Stimulated activated CD8-positive, alpha-beta memory T cell treated with anti-CD3 and anti-CD28 coated beads, Interleukin-7, amount 100 ng/mL, for 1 hour (primary cell): ENCODE measurements around the gene RAB8B.

Experiments used
- DNase-seq, 2 donors: peaks; one replicate each; pipeline ENCODE4 v3.0.0-alpha.2; 2020; ENCODE audit warnings: low read depth in 2 of 2

The RAB8B gene

GRCh38 chr15:63312286-63312685 lies 122.9 kb downstream of the RAB8B start:
- no peak for DNase-seq

GRCh38 chr15:63313825-63314224 lies 124.4 kb downstream of the RAB8B start:
- no peak for DNase-seq

GRCh38 chr15:63314409-63314808 lies 125.0 kb downstream of the RAB8B start:
- DNase-seq: no peak
